Right kidney (tissue), 1 donor: ENCODE measurements around the gene NRM.
"Not testable (repeated sequence)": the region's sequence is repeated elsewhere in the genome, so short reads cannot be mapped to it uniquely, and the experiment has no call there.

Experiments
- DNase-seq: peaks from one replicate; pipeline ENCODE4 v3.0.0-alpha.2; 2016

NRM gene

GRCh38 chr6:30721198-30722024 is 30.6 kb upstream of the NRM start:
- DNase-seq: peak; percentile 90

GRCh38 chr6:30720738-30721197 is 30.0 kb upstream of the NRM start:
- peak; percentile 75 for DNase-seq

GRCh38 chr6:30719791-30720737 is 29.3 kb upstream of the NRM start, which contains the start of gene TUBB:
TSS of gene TUBB (plus strand) at chr6:30720352. CDS start at chr6:30720507, 155 bp downstream.
- DNase-seq: peak; percentile 89

- DNase-seq: no peak
Measured at GRCh38 chr6:30719356-30719755, 28.6 kb upstream of the NRM start.

- DNase-seq: not testable (repeated sequence)
Measured at GRCh38 chr6:30717845-30718720, 27.3 kb upstream of the NRM start.

GRCh38 chr6:30717129-30717844 is 26.5 kb upstream of the NRM start, which contains the start of gene MDC1:
TSS of gene MDC1 (minus strand) at chr6:30717281. CDS start at chr6:30715175, 2,106 bp downstream.
- DNase-seq: peak; percentile 94

- DNase-seq: no peak
Measured at GRCh38 chr6:30716879-30717128, 26.0 kb upstream of the NRM start.

- DNase-seq: no peak
Measured at GRCh38 chr6:30714263-30714662, 23.5 kb upstream of the NRM start.

GRCh38 chr6:30712441-30712945 is 21.7 kb upstream of the NRM start:
- no peak for DNase-seq

GRCh38 chr6:30711758-30712380 is 21.1 kb upstream of the NRM start:
- DNase-seq: no peak

GRCh38 chr6:30709101-30709868 is 18.5 kb upstream of the NRM start:
- no peak for DNase-seq

- DNase-seq: no peak
Measured at GRCh38 chr6:30707281-30707850, 16.6 kb upstream of the NRM start.

- DNase-seq: no peak
Measured at GRCh38 chr6:30705620-30706019, 14.8 kb upstream of the NRM start.

GRCh38 chr6:30703821-30704220 is 13.0 kb upstream of the NRM start:
- no peak for DNase-seq

GRCh38 chr6:30703011-30703410 is 12.2 kb upstream of the NRM start:
- DNase-seq: no peak

- DNase-seq: no peak
Measured at GRCh38 chr6:30700340-30700739, 9.6 kb upstream of the NRM start.

GRCh38 chr6:30696432-30696831 is 5.6 kb upstream of the NRM start:
- DNase-seq: no peak

GRCh38 chr6:30691208-30691847 is 544 bp upstream of the NRM start:
- DNase-seq: no peak

GRCh38 chr6:30689985-30690384 is 799 bp downstream of the NRM start:
- DNase-seq: no peak
